Stomach (tissue), 4 donors: ENCODE measurements around the gene IRF3.

ENCODE experiments used
- CTCF ChIP-seq, 7 experiments: fragments of 450-650 bp in 4 of 7; fragments of 200-600 bp in 3 of 7; sonication (generic) in 3 of 7; IDR thresholded peaks; one replicate each; pipeline ENCODE4 v1.5.1; 2016 to 2019; ENCODE audit warnings: antibody characterized with exemption in 7 of 7, control low read depth in 2 of 7, mild to moderate bottlenecking in 1 of 7
- POLR2A ChIP-seq, 4 donors: fragments of 450-650 bp; IDR thresholded peaks; one replicate each; pipeline ENCODE4 v1.6.1; 2016; ENCODE audit warnings: antibody characterized with exemption in 4 of 4, control low read depth in 2 of 4, mild to moderate bottlenecking in 1 of 4, moderate library complexity in 1 of 4

GRCh38 chr19:49667473-49667872 is 1.8 kb upstream of the IRF3 start:
- TF ChIP-seq CTCF (IDR thresholded peaks at IDR 0.05) (no peak), POLR2A (IDR thresholded peaks at IDR 0.05) (no peak)
